OCI-LY7 (cell line): ENCODE measurements around the gene FN1.

Source experiments
- CTCF ChIP-seq: fragments of 200-600 bp; sonication (generic); conservative IDR thresholded peaks from 2 replicates; pipeline ENCODE4 v1.5.1; 2014; ENCODE audit warnings: mild to moderate bottlenecking, antibody characterized with exemption, low read length, moderate library complexity, mixed read lengths
- EZH2phosphoT487 ChIP-seq: fragments of 200-600 bp; sonication (generic); IDR thresholded peaks from 2 replicates; pipeline ENCODE4 v1.6.1; 2018; ENCODE audit warnings: low read depth, borderline replicate concordance, mild to moderate bottlenecking, mixed run types, antibody characterized with exemption, low read length, moderate library complexity, mixed read lengths

- TF ChIP-seq CTCF (no peak), EZH2phosphoT487 (no peak)
Measured at GRCh38 chr2:215380699-215381098, 55.2 kb downstream of the FN1 start.
